ENCODE measurements around the gene ATG9A.

- TF ChIP-seq, protein P1, sequence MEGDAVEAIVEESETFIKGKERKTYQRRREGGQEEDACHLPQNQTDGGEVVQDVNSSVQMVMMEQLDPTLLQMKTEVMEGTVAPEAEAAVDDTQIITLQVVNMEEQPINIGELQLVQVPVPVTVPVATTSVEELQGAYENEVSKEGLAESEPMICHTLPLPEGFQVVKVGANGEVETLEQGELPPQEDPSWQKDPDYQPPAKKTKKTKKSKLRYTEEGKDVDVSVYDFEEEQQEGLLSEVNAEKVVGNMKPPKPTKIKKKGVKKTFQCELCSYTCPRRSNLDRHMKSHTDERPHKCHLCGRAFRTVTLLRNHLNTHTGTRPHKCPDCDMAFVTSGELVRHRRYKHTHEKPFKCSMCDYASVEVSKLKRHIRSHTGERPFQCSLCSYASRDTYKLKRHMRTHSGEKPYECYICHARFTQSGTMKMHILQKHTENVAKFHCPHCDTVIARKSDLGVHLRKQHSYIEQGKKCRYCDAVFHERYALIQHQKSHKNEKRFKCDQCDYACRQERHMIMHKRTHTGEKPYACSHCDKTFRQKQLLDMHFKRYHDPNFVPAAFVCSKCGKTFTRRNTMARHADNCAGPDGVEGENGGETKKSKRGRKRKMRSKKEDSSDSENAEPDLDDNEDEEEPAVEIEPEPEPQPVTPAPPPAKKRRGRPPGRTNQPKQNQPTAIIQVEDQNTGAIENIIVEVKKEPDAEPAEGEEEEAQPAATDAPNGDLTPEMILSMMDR (conservative IDR thresholded peaks at IDR 0.05; ENCODE audit: low read length), result no peak
- TF ChIP-seq EZH2phosphoT487 (IDR thresholded peaks at IDR 0.05; ENCODE audit: borderline replicate concordance), result no peak
These were observed 10.4 kb downstream of the ATG9A start, which contains the start of gene ABCB6 for GRCh38 chr2:219218732-219219701.
